HG03135 (cell line): ENCODE data around the gene HJURP.

Experiments used
- ATAC-seq: cut with Tn5 transposase; IDR thresholded peaks from one replicate; pipeline ENCODE4 v1.9.1; 2021; ENCODE audit warnings: mild to moderate bottlenecking, moderate library complexity; ENCODE audit not compliant: unreplicated experiment

HJURP gene

GRCh38 chr2:233831011-233831721, 23.2 kb downstream of the HJURP start:
- no peak for ATAC-seq

DNA sequence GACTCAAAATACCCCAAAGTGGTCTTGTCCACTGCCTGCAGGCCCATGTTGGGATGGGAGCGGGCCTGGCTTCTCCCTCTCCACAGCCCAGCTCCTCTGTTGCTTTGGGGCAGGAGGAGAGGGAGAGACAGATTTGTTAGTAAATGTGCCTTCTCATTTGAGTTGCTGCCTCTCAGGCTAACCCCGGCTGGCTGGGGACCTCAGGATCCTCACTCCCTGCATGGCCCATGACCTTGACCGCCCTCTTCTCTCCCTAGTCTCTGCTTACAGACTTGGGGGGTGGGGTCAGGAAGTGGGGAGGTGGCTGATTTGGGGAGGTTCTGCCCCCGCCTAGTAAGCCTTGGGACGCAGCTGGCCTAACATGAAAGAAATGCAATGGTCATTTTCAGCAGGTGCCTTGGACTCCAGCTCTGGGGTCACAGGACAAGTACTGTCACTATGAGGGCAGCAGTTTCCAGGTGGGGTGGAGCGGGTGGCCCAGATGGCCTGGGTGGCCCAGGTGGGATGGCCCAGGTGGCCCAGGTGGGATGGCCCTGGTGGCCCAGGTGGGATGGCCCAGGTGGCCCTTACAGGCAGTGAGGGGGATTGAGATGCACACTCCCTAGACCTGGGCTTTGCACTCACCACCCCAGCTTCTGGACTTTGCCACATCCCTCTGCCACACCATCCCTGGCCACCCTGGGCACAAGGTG, 24.1 kb downstream of the HJURP start:
- ATAC-seq, result no peak

DNA sequence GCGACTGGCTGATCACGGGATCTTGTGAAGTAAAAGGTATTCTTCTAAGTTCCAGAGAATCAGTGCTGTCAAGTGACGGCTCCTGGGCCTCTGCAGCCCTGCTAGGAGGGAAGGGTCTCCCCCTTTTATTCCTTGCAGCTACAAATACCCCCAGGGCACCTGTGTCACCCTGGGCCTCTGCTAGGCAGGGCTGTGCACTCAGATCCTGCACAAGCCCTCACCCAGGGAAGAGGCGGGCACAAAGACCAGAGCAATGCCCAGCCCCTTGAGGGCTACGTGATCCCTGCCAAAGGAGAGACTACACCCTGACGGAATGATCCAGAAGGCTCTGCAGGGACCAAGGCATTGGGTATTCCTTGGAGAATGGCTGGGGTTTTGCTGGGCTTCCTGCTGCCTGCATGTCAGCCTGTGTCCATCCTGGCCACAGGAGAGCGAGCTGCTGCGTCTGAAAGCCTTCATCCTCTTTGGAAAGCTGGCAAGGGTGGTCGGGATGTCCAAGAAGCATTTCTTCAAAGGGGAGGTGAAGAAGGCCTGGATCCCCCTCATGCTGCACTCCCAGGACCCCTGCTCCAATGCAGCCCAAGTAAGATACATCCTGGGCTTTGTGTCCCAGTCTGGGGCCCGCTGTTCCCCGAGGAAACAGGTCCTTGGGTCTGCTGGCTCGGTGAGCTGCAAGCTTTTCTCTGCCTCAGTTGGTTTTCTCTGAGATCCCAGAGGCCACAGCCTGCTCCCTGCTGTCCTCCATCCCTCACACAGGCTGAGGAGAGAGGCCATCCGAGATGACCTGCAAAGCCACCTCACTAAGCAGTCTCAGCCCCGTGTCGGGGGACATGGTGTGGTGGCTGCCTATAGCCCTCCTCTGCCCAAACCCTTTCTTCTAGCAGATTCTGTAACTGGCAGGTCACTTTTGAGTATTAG, 24.9 kb downstream of the HJURP start:
- no peak for ATAC-seq

DNA sequence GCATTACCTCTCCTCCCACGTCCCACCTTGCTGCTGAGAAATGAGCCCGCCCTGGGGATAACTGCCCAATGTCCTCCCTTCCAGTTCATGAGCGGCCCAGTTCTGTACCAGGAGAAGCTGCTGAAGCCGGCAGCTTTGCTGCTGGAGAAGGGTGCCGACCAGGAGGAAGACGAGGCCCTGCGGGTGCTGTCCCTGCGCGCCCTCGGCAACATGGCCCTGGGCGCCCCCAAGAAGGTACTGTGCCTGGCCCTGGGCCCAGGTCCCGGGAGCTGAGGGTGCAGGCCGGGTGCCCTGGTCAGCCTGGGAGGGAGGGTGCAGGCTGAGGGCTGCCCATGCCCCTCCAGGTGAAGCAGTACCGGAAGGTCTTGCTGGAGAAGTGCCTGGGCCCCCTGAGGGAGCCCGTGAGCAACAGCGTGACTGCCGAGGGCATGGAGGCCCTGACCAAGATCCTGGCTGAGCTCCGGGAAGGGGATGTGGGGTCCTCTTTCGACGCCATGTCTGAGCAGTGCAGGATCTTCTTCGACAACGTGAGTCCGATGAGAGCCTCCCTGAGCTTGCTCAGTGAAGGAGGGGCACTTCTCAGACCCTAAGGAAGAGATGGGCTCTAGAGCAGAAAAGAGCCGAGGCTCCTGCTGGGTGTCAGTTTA, 25.7 kb downstream of the HJURP start:
- no peak for ATAC-seq

DNA sequence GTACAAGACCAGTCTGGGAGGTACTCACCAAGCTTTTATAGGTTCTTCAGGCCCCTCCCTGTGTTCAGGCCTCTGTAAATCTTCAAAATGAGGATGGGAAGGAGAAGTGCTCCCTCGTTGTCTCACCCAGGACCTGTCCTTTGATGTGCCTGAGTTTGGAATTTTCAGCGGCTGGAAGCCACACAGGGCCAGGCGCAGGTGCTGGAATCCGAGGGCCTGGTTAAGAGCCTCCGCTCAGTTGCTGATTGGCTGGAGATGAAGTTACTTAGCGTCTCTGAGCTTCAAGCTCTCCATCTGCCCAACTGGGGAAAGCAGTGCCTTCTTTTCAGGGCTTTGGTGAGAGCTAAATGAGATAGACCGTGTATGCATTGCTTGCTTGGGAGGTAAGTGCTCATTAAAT, 30.0 kb downstream of the HJURP start:
- no peak for ATAC-seq

- no peak for ATAC-seq
Measured at GRCh38 chr2:233823731-233824121, 30.6 kb downstream of the HJURP start.

DNA sequence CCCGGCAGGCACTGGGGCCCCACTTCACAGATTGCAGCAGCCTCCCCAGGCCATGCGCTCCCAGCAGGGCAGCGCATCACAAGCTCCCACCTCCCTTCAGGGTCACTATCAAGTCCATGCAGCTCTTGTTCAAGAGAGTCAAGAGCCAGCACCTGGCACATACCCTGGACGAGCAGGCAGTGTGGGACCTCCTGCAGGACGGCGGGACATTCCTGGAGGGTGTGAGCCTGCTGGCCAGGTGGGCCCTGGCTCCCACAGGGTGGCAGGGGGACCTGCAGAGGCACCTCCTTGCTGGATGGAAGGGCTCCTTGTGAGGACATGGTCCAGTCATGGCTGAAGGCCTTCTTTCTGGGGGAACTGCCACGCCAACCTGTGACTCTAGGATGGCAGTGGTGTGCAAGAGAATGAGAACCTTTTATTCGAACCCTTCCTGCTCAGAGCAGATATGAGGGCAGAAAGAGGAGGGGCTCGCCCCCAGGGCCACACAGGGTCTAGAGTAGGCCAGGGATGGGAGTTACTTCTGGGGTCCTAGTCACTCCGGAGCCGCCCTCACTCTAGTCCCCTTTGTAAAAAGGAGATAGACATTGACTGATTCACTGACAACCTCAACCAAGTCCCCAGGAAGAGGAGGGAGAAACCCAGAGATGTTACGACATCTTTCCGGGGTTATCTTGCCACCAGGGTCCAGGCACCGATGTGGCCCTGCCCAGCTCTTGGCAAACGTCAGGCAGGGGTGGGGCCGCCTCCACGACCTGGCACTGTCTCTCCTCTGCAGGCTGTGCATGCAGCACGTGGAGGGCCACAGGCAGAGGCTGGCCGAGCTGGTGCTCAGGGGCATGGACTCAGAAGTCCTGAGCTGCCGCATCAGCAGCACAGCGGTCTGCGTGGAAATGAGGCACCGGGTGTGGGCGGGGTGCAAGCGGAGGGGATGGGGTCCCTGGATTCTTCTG, 31.3 kb downstream of the HJURP start:
- ATAC-seq, result no peak

- ATAC-seq, result no peak
Measured at GRCh38 chr2:233822101-233822771, 32.1 kb downstream of the HJURP start.

DNA sequence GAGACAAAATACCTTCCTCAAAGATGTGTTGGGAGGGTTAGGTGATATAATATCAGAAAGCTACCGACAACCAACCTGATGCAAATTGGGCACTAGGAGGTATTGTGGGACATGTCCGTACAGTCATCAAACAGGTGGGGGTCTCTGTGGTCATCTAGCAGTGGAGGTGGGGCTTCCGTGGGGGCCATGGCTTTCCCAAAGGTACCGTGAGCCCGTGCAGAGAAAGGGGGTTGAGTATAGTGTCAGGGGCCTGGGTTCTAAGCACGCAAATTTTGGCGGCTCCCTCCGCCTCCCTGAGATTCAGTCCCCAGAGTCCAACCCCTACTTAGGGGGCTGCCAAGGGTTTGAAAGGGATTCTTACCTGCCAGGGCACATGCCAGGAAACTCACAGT, 32.6 kb downstream of the HJURP start:
- no peak for ATAC-seq

DNA sequence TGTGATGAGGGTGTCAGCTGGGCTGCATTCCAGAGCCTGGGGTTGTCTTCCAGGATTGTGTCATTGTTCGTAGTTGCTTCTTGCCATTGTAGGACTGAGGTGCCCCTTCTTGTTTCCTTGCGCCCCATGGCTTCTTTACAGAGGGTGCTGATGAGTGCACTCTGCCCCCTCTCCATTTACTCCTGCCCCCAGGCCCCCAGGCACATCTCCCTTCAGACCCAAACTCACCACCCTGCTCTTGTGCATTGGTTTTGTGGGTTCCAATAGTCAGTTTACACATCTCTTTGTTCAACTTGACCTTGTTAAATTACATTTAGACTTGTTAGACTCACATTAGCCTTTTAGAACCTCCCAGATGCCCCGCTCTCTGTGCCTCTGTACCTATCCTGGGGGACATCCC, 33.1 kb downstream of the HJURP start:
- ATAC-seq, result no peak

GRCh38 chr2:233820774-233821105, 33.6 kb downstream of the HJURP start:
- ATAC-seq, result no peak

DNA sequence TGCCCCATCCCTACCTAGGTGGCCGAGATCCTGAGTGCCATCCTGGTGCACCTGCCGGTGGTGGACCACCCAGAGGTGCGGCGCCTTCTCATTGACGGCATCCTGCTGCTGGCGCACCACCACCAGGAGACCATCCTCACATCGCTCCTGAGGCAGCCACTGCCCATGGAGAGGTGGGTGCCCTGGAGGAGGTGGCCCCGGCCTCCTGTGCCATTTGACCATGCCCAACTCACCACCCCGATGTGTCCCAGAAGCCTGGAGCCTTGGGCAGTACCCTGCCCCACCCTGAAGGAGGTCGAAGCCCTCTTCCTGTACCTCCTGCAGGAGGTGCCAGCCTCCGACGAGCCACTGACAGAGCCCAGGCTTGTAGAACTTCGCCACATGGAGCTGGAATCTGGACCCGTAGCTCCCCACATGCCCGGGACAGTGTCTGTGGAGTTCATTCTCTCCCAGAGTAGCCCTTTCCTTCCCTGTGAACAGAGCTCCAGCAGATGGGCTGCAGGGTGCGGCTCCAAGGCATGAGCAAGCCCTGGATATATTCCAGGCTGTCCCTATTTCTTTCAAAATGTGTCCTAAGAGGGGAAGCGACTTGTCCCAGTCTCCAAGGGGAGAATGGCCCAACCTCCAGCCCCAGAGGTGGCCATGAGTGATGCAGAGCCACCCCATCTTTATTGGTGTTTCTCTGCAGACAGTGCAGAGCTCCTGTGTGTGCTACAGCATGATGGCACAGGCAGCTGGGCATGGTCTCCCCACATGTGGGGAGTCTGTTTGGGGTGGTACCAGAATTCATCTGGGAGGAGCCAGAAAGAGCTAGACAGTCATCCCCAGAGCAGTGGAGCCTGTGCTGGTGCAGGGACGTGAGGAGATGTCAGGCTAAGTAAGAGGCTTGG, 34.2 kb downstream of the HJURP start:
- no peak for ATAC-seq

DNA sequence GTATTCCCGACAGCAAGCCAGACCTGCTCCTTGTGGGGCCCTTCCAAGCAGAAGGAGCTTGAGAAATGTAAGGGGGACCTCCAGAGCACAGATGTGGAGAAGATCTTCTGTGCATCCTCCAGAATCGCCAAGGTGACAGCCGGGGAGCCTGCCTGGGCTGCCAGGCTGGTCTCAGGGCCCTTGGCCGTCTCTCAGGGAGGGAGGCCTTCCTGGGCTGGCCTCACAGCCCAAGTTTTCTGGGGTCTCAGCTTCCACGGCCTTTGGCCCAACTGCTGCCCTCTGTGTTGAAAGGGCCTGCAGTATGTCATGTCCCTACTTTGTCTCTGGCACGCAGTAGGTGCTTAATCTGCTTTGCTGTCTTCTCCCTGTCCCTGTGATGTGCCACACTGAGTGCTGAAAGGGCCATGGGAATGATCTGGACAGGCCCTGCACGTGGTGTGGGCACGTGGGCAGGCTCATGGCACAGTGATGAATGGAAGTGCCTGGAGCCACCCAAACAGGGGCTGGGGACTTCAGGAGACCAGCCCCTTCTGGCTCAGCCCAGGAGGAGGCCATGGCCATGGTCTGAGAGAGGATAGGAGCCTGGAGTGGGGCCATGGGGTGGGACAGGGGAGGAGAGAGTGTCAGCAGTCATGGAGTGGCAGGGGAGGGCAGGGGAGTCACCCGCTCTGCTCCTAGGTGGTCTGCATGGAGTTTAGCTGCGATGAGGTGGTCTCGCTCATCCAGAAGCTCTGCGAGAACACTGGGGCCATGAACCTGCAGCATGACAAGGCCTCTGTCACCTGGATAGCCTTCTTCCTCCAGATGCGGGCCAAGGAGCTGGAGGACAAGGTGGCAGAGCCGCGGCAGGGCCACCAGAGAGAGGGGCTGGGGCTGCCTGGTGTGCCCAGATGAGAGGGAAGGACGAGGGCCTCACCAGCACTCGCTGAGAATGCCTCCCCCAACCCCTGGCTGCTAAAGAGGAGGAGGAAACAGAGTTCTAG, 35.4 kb downstream of the HJURP start:
- no peak for ATAC-seq

GRCh38 chr2:233817995-233818638, 36.2 kb downstream of the HJURP start:
- ATAC-seq, result no peak

DNA sequence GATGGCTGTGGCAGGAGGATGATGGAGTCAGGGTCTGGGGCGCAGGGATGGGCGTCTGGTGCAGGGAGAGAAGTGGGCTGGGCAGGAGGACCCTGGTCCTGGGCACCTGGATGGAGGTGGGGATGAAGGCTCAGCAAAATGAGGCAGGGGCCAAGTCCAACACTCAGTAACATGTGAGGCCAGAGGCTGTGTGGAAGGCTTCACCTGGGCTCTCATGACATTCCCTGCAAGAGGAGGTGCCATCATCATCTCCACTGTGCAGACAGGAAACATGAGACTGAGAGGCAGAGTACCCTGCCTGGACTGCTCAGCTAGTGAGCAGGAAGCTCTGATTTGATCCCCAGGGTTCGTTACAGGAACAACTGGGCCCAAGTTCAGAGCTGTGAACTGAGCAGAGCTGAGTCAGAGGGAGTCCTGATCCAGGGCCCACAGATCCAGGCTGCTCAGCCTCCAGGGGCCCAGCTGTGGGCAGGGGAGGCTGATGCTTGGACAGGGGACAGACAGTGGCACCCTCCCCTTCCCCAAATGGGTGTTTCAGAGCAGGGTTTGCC, 36.9 kb downstream of the HJURP start:
- no peak for ATAC-seq

- no peak for ATAC-seq
Measured at GRCh38 chr2:233816771-233817170, 37.6 kb downstream of the HJURP start.

DNA sequence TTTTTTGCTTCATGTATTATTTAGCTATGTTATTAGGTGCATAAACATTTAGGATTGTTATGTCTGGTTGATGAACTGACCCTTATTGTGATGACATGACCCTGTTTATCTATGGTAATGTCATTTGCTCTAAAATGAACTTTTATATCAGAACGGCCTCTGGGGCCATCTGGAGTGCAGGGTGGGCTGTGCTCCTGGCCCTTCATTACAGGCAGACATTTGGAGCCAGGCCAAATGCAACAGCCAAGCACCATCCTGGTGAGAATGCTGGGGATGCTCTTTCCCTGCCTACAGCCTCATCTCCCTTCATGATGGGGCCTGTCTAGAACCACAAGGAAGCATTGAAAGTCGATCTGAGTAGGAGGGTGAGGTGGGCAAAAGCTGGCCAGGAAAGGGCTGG, 38.0 kb downstream of the HJURP start:
- no peak for ATAC-seq
